MCF 10A (cell line): Measurements from ENCODE around the gene ZPLD1. TPM values are rescaled to one million over a fixed set of nuclear protein-coding genes. Genes with fewer than 3 reads are reported as not detected.
A peak's percentile ranks its signal among the peaks of the same experiment; 100 is the strongest.

Source experiments
- BruUV-seq: library from RNA; stranded (reverse); fragments of 400-500 nt; replicated peaks from 2 replicates; lab custom pipeline; 2021; lab: Mats Ljungman, UMichigan
- CTCF ChIA-PET: fragments of 300-600 bp; sonication (Branson Sonifier 250); formaldehyde crosslinking; extraction: SDS; loops from one replicate; lab custom pipeline; 2021; ENCODE audit warnings: antibody characterized with exemption, inconsistent platforms; lab: Yijun Ruan, JAX
- POLR2A ChIA-PET: fragments of 300-600, 350-650 bp; sonication (Branson Sonifier 250); formaldehyde crosslinking; extraction: SDS; loops from one replicate; lab custom pipeline; 2020; ENCODE audit warnings: antibody characterized with exemption, inconsistent platforms; lab: Yijun Ruan, JAX
- DNase-seq: peaks from one replicate; pipeline ENCODE4 v3.0.0-alpha.2; 2018; ENCODE audit not compliant: unreplicated experiment
- H3K27ac Mint-ChIP-seq: one replicate; pipeline ENCODE4 v1.8.0; 2022; ENCODE audit warnings: mild to moderate bottlenecking, low read depth, mixed read lengths; ENCODE audit not compliant: unreplicated experiment
- H3K27me3 Mint-ChIP-seq: one replicate; pipeline ENCODE4 v1.8.0; 2022; ENCODE audit warnings: mixed read lengths; ENCODE audit not compliant: insufficient read depth, unreplicated experiment
- H3K36me3 Mint-ChIP-seq: one replicate; pipeline ENCODE4 v1.8.0; 2022; ENCODE audit warnings: mild to moderate bottlenecking, moderate library complexity, mixed read lengths; ENCODE audit not compliant: insufficient read depth, unreplicated experiment
- H3K4me1 Mint-ChIP-seq: one replicate; pipeline ENCODE4 v1.8.0; 2022; ENCODE audit warnings: mixed read lengths; ENCODE audit not compliant: insufficient read depth, unreplicated experiment
- H3K4me3 Mint-ChIP-seq: one replicate; pipeline ENCODE4 v1.8.0; 2022; ENCODE audit warnings: mild to moderate bottlenecking, moderate library complexity, mixed read lengths; ENCODE audit not compliant: unreplicated experiment
- H3K9me3 Mint-ChIP-seq: one replicate; pipeline ENCODE4 v1.8.0; 2022; ENCODE audit warnings: mixed read lengths; ENCODE audit not compliant: unreplicated experiment
- intact Hi-C: fragments of 100-400 bp; cut with micrococcal nuclease; formaldehyde crosslinking; loops from 2 replicates; pipeline ENCODE4 v1.14.1; 2022
- total RNA-seq: library from RNA; stranded (reverse); gene quantifications from 2 replicates; pipeline ENCODE4 v1.2.3, GENCODE V29; 2022
- TF ChIP-seq, protein P1 (sequence below): fragments of 200-600 bp; IDR thresholded peaks from one replicate; pipeline ENCODE4 v1.8.0; 2022; ENCODE audit warnings: antibody characterized with exemption, mild to moderate bottlenecking; ENCODE audit not compliant: unreplicated experiment

The ZPLD1 gene
- total RNA-seq, 1 experiment from 2014 or later: 0.12 TPM

DNA sequence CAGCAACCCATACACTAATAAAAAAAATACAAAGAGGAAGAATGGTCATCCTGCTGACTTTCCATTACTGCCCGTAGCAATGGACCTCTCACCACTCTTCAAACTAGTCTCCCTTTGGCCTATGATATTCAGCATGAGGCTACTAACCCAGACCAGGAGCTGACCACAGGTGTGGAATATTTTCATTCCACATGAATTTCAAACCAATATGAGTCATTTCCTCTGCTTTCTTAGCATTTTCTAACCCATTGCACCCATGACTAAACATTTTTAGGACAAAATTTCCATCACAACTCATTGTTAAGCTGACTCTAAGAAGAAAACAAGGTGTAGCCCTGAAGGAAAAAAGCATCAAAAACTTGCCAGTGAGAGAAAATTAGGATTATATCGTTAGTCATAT lies 34.0 kb upstream of the ZPLD1 start:
- H3K36me3 Mint-ChIP-seq: no peaks in the 10 kb centered on the region
- H3K27ac Mint-ChIP-seq: peak overlapping the region; percentile 86
- ChIA-PET POLR2A (interaction anchor here (0.7 kb wide), 1 partner anchor 90 kb away, joined by 3 read pairs; no protein-coding TSS in a partner anchor), CTCF (no interaction called here)
- intact Hi-C loops: loop anchor here (2.0 kb wide), 2 partner anchors 46 to 60 kb away; no protein-coding TSS in a partner anchor
- BruUV-seq: no TSS peak
- peaks cover 19% of the 10 kb centered on the region for H3K4me1 Mint-ChIP-seq
- TF ChIP-seq, protein P1, sequence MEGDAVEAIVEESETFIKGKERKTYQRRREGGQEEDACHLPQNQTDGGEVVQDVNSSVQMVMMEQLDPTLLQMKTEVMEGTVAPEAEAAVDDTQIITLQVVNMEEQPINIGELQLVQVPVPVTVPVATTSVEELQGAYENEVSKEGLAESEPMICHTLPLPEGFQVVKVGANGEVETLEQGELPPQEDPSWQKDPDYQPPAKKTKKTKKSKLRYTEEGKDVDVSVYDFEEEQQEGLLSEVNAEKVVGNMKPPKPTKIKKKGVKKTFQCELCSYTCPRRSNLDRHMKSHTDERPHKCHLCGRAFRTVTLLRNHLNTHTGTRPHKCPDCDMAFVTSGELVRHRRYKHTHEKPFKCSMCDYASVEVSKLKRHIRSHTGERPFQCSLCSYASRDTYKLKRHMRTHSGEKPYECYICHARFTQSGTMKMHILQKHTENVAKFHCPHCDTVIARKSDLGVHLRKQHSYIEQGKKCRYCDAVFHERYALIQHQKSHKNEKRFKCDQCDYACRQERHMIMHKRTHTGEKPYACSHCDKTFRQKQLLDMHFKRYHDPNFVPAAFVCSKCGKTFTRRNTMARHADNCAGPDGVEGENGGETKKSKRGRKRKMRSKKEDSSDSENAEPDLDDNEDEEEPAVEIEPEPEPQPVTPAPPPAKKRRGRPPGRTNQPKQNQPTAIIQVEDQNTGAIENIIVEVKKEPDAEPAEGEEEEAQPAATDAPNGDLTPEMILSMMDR: no peak
- H3K27me3 Mint-ChIP-seq: no peaks in the 10 kb centered on the region
- H3K9me3 Mint-ChIP-seq: no peaks in the 10 kb centered on the region
- H3K4me3 Mint-ChIP-seq: no peak overlapping the region
- DNase-seq: peak; percentile 57

DNA sequence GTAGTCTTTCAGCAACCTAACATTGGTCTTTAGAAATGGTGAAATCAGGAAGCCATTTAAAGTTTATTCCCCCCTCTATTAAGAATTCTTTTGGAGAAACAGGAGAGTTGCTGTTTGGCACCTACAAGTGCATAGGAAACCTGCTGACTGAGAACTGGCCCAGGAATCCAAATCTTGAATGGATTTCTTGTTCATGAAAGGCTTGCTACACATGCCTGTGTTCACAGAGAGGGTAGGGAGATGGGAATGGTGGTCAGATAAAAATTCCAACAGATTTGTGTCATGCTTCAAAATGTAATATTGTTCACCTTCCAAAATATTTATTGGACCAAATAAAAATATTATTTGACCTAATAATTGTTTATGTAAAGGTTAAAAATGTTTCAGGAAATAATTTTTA lies 24.2 kb upstream of the ZPLD1 start:
- H3K9me3 Mint-ChIP-seq: no peaks in the 10 kb centered on the region
- no peak overlapping the region for H3K27ac Mint-ChIP-seq
- POLR2A ChIA-PET: interaction anchor here (0.6 to 0.7 kb wide), 4 partner anchors 31 to 747 kb away, joined by 3 read pairs; no protein-coding TSS in a partner anchor
- BruUV-seq: no TSS peak
- H3K4me1 Mint-ChIP-seq: peaks cover 12% of the 10 kb centered on the region
- CTCF ChIA-PET: interaction anchor here (0.7 kb wide), 1 partner anchor 1202 kb away, joined by 3 read pairs; no protein-coding TSS in a partner anchor
- H3K27me3 Mint-ChIP-seq: no peaks in the 10 kb centered on the region
- TF ChIP-seq, protein P1: no peak
- no peak overlapping the region for H3K4me3 Mint-ChIP-seq
- no peaks in the 10 kb centered on the region for H3K36me3 Mint-ChIP-seq
- DNase-seq: no peak
- intact Hi-C loops: no loop called here

DNA sequence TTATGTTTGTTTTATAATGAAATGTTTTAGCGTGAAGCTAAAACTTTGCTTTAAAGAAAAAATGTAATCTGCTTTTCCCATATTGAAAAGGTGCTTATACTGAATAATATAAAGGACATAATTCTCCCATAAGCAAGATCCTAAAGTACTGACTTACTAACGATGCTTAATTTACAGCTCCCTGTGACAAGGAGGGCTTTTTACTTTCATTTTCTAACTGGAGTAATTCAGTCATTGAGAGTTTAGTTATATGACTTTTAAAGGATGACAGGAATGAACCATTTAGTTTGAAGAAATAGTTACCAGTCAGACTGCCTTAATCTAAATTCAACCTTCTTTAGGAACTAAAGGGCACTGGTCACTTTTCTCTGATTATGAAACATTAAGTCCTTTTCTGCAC lies 19.3 kb upstream of the ZPLD1 start:
- Mint-ChIP-seq H3K9me3 (no peaks in the 10 kb centered on the region), H3K27me3 (no peaks in the 10 kb centered on the region), H3K36me3 (no peaks in the 10 kb centered on the region), H3K27ac (peak overlapping the region; percentile 35), H3K4me1 (peaks cover 9% of the 10 kb centered on the region), H3K4me3 (peak overlapping the region; percentile 33)
- TF ChIP-seq, protein P1: no peak
- intact Hi-C loops: no loop called here
- no TSS peak for BruUV-seq
- CTCF ChIA-PET: interaction anchor here (0.6 to 1.0 kb wide), 2 partner anchors 71 to 190 kb away, joined by 3 read pairs; no protein-coding TSS in a partner anchor
- POLR2A ChIA-PET: interaction anchor here (0.5 to 0.9 kb wide), 2 partner anchors 9 to 29 kb away, joined by 3 to 4 read pairs; no protein-coding TSS in a partner anchor
- peak; percentile 2 for DNase-seq

DNA sequence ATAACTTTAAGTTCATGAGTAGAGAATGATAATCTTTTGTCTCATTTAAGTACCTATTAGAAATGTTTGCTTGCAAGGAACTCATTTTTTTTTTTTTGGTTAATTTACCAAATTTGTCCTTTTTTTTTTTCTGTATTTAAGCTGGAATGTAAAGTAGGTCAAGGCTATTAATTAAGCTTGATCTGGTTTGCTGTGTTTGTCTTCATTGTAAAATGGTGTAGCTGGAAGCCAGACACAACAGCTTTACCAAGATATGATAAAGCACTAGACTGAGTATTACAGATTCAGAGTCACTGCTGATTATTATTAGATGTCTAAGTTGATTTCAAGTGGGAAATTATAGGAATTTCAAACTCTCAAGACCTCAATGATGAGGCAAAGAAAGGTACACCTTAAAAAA lies 15.0 kb upstream of the ZPLD1 start:
- no peaks in the 10 kb centered on the region for H3K9me3 Mint-ChIP-seq
- BruUV-seq: no TSS peak
- CTCF ChIA-PET: no interaction called here
- H3K27me3 Mint-ChIP-seq: no peaks in the 10 kb centered on the region
- intact Hi-C loops: no loop called here
- no peak for DNase-seq
- no peaks in the 10 kb centered on the region for H3K36me3 Mint-ChIP-seq
- TF ChIP-seq, protein P1: no peak
- H3K4me3 Mint-ChIP-seq: no peak overlapping the region
- POLR2A ChIA-PET: interaction anchor here (0.7 kb wide), 1 partner anchor 1958 kb away, joined by 5 read pairs; no protein-coding TSS in a partner anchor
- peaks cover 7% of the 10 kb centered on the region for H3K4me1 Mint-ChIP-seq
- H3K27ac Mint-ChIP-seq: no peak overlapping the region
